ACHN (cell line): ENCODE data around the gene MED25.
A peak's percentile ranks its signal among the peaks of the same experiment; 100 is the strongest.

Experiments
- DNase-seq: peaks from one replicate; pipeline ENCODE4 v3.0.0-alpha.2; 2015
- in situ Hi-C: cut with HindIII; loops from 2 replicates; pipeline ENCODE4 v1.10.0; 2017; ENCODE audit warnings: low sequenced_read_pairs, low pct_ligation_motif_present, low pct_unique_long_range_greater_than_20kb

MED25 gene

GRCh38 chr19:49861541-49862378, 43.7 kb downstream of the MED25 start:
- DNase-seq, result no peak
- in situ Hi-C loops, result no loop called here

GRCh38 chr19:49862391-49863253, 44.5 kb downstream of the MED25 start:
- in situ Hi-C loops, result no loop called here
- no peak for DNase-seq

DNA sequence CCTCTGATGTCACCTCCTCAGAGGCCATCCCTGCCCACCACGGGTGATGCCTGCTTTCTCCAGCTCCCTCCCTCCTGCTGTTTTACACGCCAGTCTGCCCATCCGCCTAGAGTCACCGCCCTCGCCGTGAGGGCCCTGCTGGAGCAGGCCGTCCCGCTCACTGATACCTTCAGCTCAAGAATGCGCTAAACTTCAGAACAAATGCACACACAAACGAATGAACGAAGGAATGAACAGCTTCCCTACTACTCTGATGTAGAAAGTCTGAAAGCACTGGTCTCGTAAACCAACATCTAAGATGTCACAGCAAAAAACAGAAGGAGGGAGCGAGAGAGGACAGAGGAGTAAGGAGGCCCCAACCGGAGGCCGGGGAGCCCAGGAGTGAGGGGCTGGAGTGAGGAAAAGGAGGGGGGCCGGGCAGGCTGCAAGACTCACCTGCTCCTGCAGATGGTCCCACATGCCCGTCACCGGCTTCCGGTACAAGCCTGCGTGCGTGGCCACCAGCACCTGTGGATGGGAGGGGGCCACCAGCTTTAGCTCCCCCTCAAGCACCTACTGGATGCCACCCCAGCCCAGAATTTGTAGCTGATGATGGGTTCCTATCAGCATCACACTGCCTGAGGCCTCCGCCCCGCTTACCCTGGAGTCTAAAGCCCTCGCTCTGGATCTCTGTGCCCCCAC, 45.3 kb downstream of the MED25 start:
- in situ Hi-C loops, result no loop called here
- no peak for DNase-seq

GRCh38 chr19:49863935-49864320, 45.8 kb downstream of the MED25 start:
- in situ Hi-C loops, result no loop called here
- DNase-seq, result no peak

- in situ Hi-C loops, result no loop called here
- DNase-seq, result no peak
These were observed 46.8 kb downstream of the MED25 start for GRCh38 chr19:49864890-49865289.

GRCh38 chr19:49866933-49867782, 49.1 kb downstream of the MED25 start, which contains the start of gene PNKP:
Gene PNKP, minus strand, starts transcription at chr19:49867576. Its CDS starts 372 bp downstream, at chr19:49867204.
- in situ Hi-C loops, result no loop called here
- DNase-seq, result peak; percentile 89

- in situ Hi-C loops, result no loop called here
These were observed 51.0 kb downstream of the MED25 start for GRCh38 chr19:49869009-49869483.

GRCh38 chr19:49869484-49870308, 51.6 kb downstream of the MED25 start:
- peak; percentile 99 for DNase-seq
- in situ Hi-C loops, result no loop called here

More at GRCh38 chr19:49869009-49869483, 51.0 kb downstream of the MED25 start:
- no peak for DNase-seq

- no peak for DNase-seq
- in situ Hi-C loops, result no loop called here
These were observed 52.3 kb downstream of the MED25 start for GRCh38 chr19:49870309-49870901.

- no peak for DNase-seq
These were observed 53.4 kb downstream of the MED25 start for GRCh38 chr19:49871349-49871985.

DNA sequence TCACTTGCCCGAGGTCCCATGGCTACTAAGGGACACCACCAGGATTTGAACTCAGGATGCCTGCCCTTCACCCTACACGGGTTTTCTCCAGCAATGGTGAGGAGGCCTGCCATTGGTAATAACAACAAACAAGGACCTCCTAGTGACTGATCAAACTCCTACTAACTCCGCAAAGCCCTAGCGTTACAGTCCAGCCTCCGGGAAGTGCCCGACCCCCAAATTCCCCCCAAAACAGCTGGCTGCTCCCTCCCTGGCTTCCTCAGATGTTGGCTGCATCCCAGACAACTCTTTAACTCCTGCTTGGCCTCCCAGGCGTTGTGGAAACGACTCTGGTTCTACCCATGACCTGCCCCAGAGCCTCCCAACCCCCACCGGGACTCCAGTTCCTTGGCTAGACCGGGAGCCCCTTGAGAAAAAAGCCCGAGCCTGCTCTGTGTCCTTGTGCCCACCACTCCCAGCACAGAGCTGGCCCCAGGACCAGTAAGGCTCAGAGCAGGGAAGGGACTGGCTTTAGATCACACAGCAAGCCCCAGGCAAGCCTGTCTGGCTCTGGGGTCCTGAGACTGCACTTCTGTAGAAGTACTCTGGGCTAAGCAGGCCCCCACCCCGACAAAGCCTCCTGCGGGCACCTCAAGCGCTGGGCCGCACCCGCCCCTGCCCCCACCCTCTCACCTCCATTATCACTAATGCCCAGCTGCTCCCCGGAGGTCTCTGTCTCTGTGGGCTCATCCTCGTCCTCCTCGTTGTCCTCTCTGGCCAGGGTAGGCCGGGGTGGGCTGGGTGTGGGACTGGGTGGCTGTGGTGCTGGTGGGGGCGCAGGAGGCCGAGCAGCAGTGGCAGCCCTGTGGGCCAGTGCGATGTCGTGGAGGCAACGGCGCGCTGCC, 54.4 kb downstream of the MED25 start:
- DNase-seq, result no peak
- in situ Hi-C loops, result no loop called here

More at GRCh38 chr19:49871349-49871985, 53.4 kb downstream of the MED25 start:
- in situ Hi-C loops, result no loop called here

GRCh38 chr19:49873129-49873521, 55.0 kb downstream of the MED25 start:
- no peak for DNase-seq
- in situ Hi-C loops, result no loop called here

DNA sequence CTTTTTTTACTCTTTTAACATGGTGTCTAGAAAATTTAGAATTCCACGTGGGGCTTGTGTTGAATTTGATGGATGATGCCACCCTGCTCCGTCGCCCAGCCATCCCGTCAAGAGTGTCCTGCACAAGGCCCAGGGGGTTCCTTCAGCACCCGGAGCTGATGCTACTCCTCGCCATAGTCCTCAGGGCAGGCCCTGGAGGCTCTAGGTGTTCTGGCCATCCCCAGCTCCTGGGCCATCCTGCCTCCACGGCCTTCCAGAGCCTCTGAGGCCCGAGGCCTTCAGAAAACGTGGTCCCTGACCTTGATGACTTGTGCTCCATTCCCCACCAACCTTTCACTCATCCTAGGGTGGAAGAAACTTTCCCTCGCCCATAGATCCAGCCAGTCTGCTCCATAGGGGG, 55.7 kb downstream of the MED25 start:
- no peak for DNase-seq
- in situ Hi-C loops, result no loop called here

DNA sequence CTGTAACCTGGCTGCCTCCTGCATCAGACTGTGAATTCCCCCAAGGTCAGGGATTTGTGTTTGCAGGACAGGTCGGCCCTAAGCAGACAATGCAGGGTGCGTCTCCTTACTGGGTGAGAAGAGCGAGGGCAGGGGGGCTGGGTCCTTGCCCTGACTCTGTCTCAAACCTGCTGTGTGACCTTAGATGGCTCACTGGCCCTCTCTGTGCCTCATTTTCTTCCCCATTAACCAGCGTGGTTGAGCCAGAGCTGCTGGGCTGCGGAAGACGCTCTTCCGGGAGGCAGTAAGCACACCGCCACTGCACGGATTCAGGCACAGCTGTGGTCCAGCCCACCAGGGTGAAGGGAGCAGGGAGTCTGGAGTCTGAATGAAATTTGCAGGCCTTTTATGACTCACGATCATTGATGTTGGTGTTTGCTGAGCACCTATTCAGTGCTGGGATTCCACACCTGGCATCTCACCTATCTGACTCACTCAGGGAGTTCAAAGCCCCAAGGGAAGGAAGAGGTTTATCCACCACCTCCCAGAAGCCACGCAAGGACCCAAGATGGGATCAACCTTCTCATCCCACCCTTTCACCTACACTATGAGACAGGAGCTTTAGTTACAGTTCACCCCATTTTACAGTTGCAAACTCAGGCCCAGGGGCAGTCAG, 56.5 kb downstream of the MED25 start:
- in situ Hi-C loops, result no loop called here
- no peak for DNase-seq

- DNase-seq, result no peak
- in situ Hi-C loops, result no loop called here
These were observed 57.1 kb downstream of the MED25 start for GRCh38 chr19:49875177-49875576.
